ENCODE measurements around the gene DLX1. TPM values are rescaled to one million over a fixed set of nuclear protein-coding genes. Genes with fewer than 3 reads are reported as not detected.
"Not testable (repeated sequence)": the region's sequence is repeated elsewhere in the genome, so short reads cannot be mapped to it uniquely, and the experiment has no call there.

DLX1 gene
- total RNA-seq, 6 experiments from 2014 or later = 8.2 to 13.9 (median 9.2) TPM

- H3K27ac Mint-ChIP-seq = no peak overlapping the region
- no peaks in the 10 kb centered on the region for H3K27me3 Mint-ChIP-seq (ENCODE audit: insufficient read depth)
- no peak for DNase-seq
- no peak overlapping the region for H3K4me3 Mint-ChIP-seq
- H3K36me3 Mint-ChIP-seq (ENCODE audit: low read depth) = peaks cover 4% of the 10 kb centered on the region; the same call in 1 of the 2 replicates
- TF ChIP-seq, protein P1, sequence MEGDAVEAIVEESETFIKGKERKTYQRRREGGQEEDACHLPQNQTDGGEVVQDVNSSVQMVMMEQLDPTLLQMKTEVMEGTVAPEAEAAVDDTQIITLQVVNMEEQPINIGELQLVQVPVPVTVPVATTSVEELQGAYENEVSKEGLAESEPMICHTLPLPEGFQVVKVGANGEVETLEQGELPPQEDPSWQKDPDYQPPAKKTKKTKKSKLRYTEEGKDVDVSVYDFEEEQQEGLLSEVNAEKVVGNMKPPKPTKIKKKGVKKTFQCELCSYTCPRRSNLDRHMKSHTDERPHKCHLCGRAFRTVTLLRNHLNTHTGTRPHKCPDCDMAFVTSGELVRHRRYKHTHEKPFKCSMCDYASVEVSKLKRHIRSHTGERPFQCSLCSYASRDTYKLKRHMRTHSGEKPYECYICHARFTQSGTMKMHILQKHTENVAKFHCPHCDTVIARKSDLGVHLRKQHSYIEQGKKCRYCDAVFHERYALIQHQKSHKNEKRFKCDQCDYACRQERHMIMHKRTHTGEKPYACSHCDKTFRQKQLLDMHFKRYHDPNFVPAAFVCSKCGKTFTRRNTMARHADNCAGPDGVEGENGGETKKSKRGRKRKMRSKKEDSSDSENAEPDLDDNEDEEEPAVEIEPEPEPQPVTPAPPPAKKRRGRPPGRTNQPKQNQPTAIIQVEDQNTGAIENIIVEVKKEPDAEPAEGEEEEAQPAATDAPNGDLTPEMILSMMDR (IDR thresholded peaks at IDR 0.05) = no peak
- no peaks in the 10 kb centered on the region for H3K9me3 Mint-ChIP-seq
- no peaks in the 10 kb centered on the region for H3K4me1 Mint-ChIP-seq (ENCODE audit: low read depth)
These were observed 26.6 kb upstream of the DLX1 start for GRCh38 chr2:172058660-172059059.

DNA sequence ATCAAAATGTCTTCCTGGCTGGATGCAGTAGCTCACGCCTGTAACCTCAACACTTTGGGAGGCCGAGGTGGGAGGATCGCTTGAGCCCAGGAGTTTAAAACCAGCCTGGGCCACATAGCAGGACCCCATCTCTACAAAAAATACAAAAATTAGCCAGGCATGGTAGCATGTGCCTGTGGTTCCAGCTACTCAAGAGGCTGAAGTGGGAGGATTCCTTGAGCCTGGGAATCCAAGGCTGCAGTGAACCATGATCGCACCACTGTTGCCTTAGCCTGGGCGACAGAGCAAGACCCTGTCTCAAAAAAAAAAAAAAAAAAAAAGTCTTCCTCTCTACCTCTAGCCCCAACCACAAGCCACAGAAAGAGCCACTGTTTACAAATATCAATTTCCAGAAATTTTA, 25.2 kb upstream of the DLX1 start:
- H3K27me3 Mint-ChIP-seq (ENCODE audit: insufficient read depth); H3K36me3 Mint-ChIP-seq (ENCODE audit: low read depth); H3K4me1 Mint-ChIP-seq (ENCODE audit: low read depth); H3K4me3 Mint-ChIP-seq; H3K9me3 Mint-ChIP-seq; H3K27ac Mint-ChIP-seq; DNase-seq: not testable (repeated sequence)

DNA sequence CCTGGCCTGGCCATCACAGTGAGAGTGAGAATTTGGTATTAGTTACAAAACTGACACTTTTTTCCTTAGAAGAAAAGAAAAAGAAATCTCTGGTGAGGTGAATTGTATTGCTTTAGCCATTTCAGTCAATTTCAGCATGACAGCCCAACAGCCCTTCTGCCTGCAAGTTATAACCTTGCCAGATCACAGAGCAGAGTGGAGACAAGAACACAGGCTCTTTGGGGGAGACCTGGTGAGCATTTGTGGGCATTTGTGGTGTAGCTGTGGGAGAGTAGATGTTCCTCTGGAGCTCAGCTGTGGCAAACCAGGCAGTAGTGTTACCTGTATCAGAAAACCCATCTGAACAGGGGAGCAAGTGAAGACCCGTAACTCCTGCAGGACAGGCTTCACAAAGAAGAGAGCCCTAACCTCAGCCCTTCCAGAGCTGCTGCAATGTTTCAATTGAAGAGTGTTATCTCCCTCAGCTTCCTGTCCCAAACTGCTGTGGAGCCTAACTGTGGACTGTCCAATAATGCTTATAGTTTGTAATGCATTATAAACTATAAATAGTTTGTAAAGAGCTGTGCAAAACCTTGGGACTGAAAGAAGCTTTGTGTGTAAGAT, 22.8 kb upstream of the DLX1 start:
- H3K4me3 Mint-ChIP-seq = no peak overlapping the region
- H3K4me1 Mint-ChIP-seq (ENCODE audit: low read depth) = peaks cover 5% of the 10 kb centered on the region; the same call in 1 of the 2 replicates
- no peak for DNase-seq
- TF ChIP-seq, protein P1 (IDR thresholded peaks at IDR 0.05) = no peak
- no peaks in the 10 kb centered on the region for H3K9me3 Mint-ChIP-seq
- H3K27ac Mint-ChIP-seq = no peak overlapping the region
- no peaks in the 10 kb centered on the region for H3K27me3 Mint-ChIP-seq (ENCODE audit: insufficient read depth)
- H3K36me3 Mint-ChIP-seq (ENCODE audit: low read depth) = peaks cover 4% of the 10 kb centered on the region; the same call in 1 of the 2 replicates

- H3K4me3 Mint-ChIP-seq = no peak overlapping the region
- no peaks in the 10 kb centered on the region for H3K9me3 Mint-ChIP-seq
These were observed 21.9 kb upstream of the DLX1 start for GRCh38 chr2:172063446-172063845.

GRCh38 chr2:172065111-172065510, 20.2 kb upstream of the DLX1 start:
- Mint-ChIP-seq H3K27me3 (ENCODE audit: insufficient read depth) (no peaks in the 10 kb centered on the region), H3K36me3 (ENCODE audit: low read depth) (peaks cover 9% of the 10 kb centered on the region), H3K4me1 (ENCODE audit: low read depth) (peaks cover 5% of the 10 kb centered on the region; the same call in 1 of the 2 replicates), H3K4me3 (no peak overlapping the region), H3K27ac (no peak overlapping the region), H3K9me3 (no peaks in the 10 kb centered on the region)
- TF ChIP-seq, protein P1 (IDR thresholded peaks at IDR 0.05) = no peak
- no peak for DNase-seq

More at GRCh38 chr2:172063446-172063845, 21.9 kb upstream of the DLX1 start:
- peaks cover 5% of the 10 kb centered on the region; the same call in 1 of the 2 replicates for H3K4me1 Mint-ChIP-seq (ENCODE audit: low read depth)
- peaks cover 4% of the 10 kb centered on the region; the same call in 1 of the 2 replicates for H3K36me3 Mint-ChIP-seq (ENCODE audit: low read depth)
- H3K27me3 Mint-ChIP-seq (ENCODE audit: insufficient read depth) = no peaks in the 10 kb centered on the region
- TF ChIP-seq, protein P1 (IDR thresholded peaks at IDR 0.05) = no peak
- no peak for DNase-seq
- no peak overlapping the region for H3K27ac Mint-ChIP-seq

DNA sequence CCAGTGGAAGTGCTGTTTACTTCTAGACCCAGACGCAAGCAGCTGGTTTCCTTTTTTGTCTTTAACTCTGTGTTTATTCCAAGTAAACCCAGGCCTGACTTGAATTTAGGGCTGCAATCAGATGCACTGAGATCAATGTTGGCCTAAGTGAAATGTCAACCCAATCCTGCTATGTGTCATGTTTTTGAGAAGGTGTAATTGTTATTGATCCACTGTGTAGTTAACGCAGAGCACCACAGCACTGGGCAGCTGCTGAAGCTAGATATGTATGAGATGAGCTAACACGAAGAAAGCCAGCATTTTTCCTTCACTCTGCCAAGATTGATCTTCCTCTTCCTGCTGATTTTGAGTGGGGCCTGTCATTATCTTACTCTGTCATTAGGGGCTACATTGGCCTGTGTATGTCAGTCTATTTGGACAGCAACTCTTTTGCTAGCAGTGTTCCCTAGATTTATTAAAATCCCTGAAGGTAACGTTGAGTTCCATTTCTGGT, 18.9 kb upstream of the DLX1 start:
- peaks cover 9% of the 10 kb centered on the region for H3K36me3 Mint-ChIP-seq (ENCODE audit: low read depth)
- H3K9me3 Mint-ChIP-seq = no peaks in the 10 kb centered on the region
- no peak overlapping the region for H3K4me3 Mint-ChIP-seq
- TF ChIP-seq, protein P1 (IDR thresholded peaks at IDR 0.05) = no peak
- peaks cover 5% of the 10 kb centered on the region; the same call in 1 of the 2 replicates for H3K4me1 Mint-ChIP-seq (ENCODE audit: low read depth)
- no peak overlapping the region for H3K27ac Mint-ChIP-seq
- DNase-seq = no peak
- H3K27me3 Mint-ChIP-seq (ENCODE audit: insufficient read depth) = no peaks in the 10 kb centered on the region

GRCh38 chr2:172067905-172068304, 17.4 kb upstream of the DLX1 start:
- DNase-seq; H3K4me1 Mint-ChIP-seq (ENCODE audit: low read depth); H3K36me3 Mint-ChIP-seq (ENCODE audit: low read depth); H3K27me3 Mint-ChIP-seq (ENCODE audit: insufficient read depth); H3K27ac Mint-ChIP-seq; H3K9me3 Mint-ChIP-seq; H3K4me3 Mint-ChIP-seq: not testable (repeated sequence)
